NCI-H2081 (cell line): ENCODE measurements around the gene ACER2.
"Not testable (repeated sequence)": the region's sequence is repeated elsewhere in the genome, so short reads cannot be mapped to it uniquely, and the experiment has no call there.

ENCODE experiments used
- DNase-seq, 2 experiments: peaks; one replicate each; lab custom pipeline; 2025; lab: John Stamatoyannopoulos, UW

ACER2 gene

GRCh38 chr9:19408693-19409400, at the start of gene ACER2:
Gene ACER2 (plus strand): TSS chr9:19409009. CDS start chr9:19409085, 76 bp downstream.
- DNase-seq, result peak; percentile 94 to 96

- DNase-seq, result no peak
Measured at GRCh38 chr9:19369107-19369506, 39.7 kb upstream of the ACER2 start.

GRCh38 chr9:19371942-19372341, 36.9 kb upstream of the ACER2 start:
- no peak for DNase-seq

GRCh38 chr9:19372567-19372966, 36.2 kb upstream of the ACER2 start:
- no peak for DNase-seq

- DNase-seq, result peak in 1 of 2 experiments; percentile 20
Measured at GRCh38 chr9:19373527-19373926, 35.3 kb upstream of the ACER2 start.

GRCh38 chr9:19375538-19375937, 33.3 kb upstream of the ACER2 start:
- DNase-seq, result no peak

GRCh38 chr9:19376931-19377330, 31.9 kb upstream of the ACER2 start:
- DNase-seq, result no peak

- DNase-seq, result no peak
Measured at GRCh38 chr9:19378164-19378563, 30.6 kb upstream of the ACER2 start.

GRCh38 chr9:19378647-19379046, 30.2 kb upstream of the ACER2 start:
- DNase-seq, result no peak

GRCh38 chr9:19379283-19379682, 29.5 kb upstream of the ACER2 start:
- no peak for DNase-seq

GRCh38 chr9:19379697-19380046, 29.1 kb upstream of the ACER2 start:
- DNase-seq, result peak in 1 of 2 experiments; percentile 62

GRCh38 chr9:19380826-19381075, 28.1 kb upstream of the ACER2 start:
- DNase-seq, result no peak

GRCh38 chr9:19381656-19382055, 27.2 kb upstream of the ACER2 start:
- no peak for DNase-seq

GRCh38 chr9:19385212-19385611, 23.6 kb upstream of the ACER2 start:
- DNase-seq, result not testable (repeated sequence)

GRCh38 chr9:19385786-19386501, 22.9 kb upstream of the ACER2 start:
- no peak for DNase-seq

- DNase-seq, result no peak
Measured at GRCh38 chr9:19386502-19387044, 22.2 kb upstream of the ACER2 start.

- DNase-seq, result no peak
Measured at GRCh38 chr9:19387317-19387716, 21.5 kb upstream of the ACER2 start.

GRCh38 chr9:19389539-19389938, 19.3 kb upstream of the ACER2 start:
- not testable (repeated sequence) for DNase-seq

- no peak for DNase-seq
Measured at GRCh38 chr9:19397845-19398244, 11.0 kb upstream of the ACER2 start.

- not testable (repeated sequence) for DNase-seq
Measured at GRCh38 chr9:19403231-19403630, 5.6 kb upstream of the ACER2 start.

- DNase-seq, result no peak
Measured at GRCh38 chr9:19404283-19405075, 4.3 kb upstream of the ACER2 start.

GRCh38 chr9:19405771-19406170, 3.0 kb upstream of the ACER2 start:
- DNase-seq, result no peak

- DNase-seq, result no peak
Measured at GRCh38 chr9:19408316-19408692, 505 bp upstream of the ACER2 start.
